ENCODE data around the gene MAP1B.
"Not testable (repeated sequence)": the region's sequence is repeated elsewhere in the genome, so short reads cannot be mapped to it uniquely, and the experiment has no call there.

Gene MAP1B

GRCh38 chr5:72076621-72077300, 30.5 kb upstream of the MAP1B start:
- H3K27ac ChIP-seq (ENCODE audit: low read depth, low read length): no peak overlapping the region
- no peaks in the 10 kb centered on the region for H3K27me3 ChIP-seq (ENCODE audit: control insufficient read depth, insufficient read depth, low read length)

DNA sequence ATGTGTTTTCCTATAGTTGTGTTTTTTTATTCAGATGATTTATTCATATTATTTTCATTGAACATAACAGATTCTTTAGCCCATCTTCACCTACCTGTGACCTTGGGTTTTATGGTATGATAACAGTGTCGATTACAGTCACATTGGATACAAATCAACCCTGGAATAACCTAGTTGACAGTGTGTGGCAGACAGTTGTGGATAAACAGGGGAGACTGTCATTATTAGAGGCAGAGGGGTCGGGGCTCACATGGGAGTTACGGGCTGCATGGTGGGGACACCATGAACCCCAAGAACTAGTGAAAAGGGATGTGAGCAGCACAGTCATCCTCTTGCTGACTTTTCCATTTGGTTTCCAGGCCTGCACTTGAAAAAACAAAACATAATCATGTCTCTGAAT, 29.9 kb upstream of the MAP1B start:
- H3K36me3 ChIP-seq (ENCODE audit: control insufficient read depth, insufficient read depth, low read length): no peaks in the 10 kb centered on the region
- H3K4me3 ChIP-seq (ENCODE audit: low read length): no peak overlapping the region
- no peak overlapping the region for H3K9ac ChIP-seq (ENCODE audit: low read length)
- no peaks in the 10 kb centered on the region for H3K27me3 ChIP-seq (ENCODE audit: control insufficient read depth, insufficient read depth, low read length)
- H3K4me1 ChIP-seq (ENCODE audit: control insufficient read depth, insufficient read depth, low read length): no peaks in the 10 kb centered on the region
- no peak overlapping the region for H3K27ac ChIP-seq (ENCODE audit: low read depth, low read length)

More at GRCh38 chr5:72076621-72077300, 30.5 kb upstream of the MAP1B start:
- no peak overlapping the region for H3K9ac ChIP-seq (ENCODE audit: low read length)
- H3K4me3 ChIP-seq (ENCODE audit: low read length): no peak overlapping the region
- H3K36me3 ChIP-seq (ENCODE audit: control insufficient read depth, insufficient read depth, low read length): no peaks in the 10 kb centered on the region
- no peaks in the 10 kb centered on the region for H3K4me1 ChIP-seq (ENCODE audit: control insufficient read depth, insufficient read depth, low read length)

- Histone ChIP-seq H3K36me3 (ENCODE audit: control insufficient read depth, insufficient read depth, low read length) (no peaks in the 10 kb centered on the region), H3K4me3 (ENCODE audit: low read length) (no peak overlapping the region), H3K4me1 (ENCODE audit: control insufficient read depth, insufficient read depth, low read length) (no peaks in the 10 kb centered on the region), H3K9ac (ENCODE audit: low read length) (no peak overlapping the region), H3K27ac (ENCODE audit: low read depth, low read length) (no peak overlapping the region), H3K27me3 (ENCODE audit: control insufficient read depth, insufficient read depth, low read length) (no peaks in the 10 kb centered on the region)
Observed at GRCh38 chr5:72079288-72079687, 28.0 kb upstream of the MAP1B start.

GRCh38 chr5:72082048-72082447, 25.2 kb upstream of the MAP1B start:
- H3K9ac ChIP-seq (ENCODE audit: low read length): no peak overlapping the region
- H3K27me3 ChIP-seq (ENCODE audit: control insufficient read depth, insufficient read depth, low read length): no peaks in the 10 kb centered on the region
- H3K27ac ChIP-seq (ENCODE audit: low read depth, low read length): no peak overlapping the region
- H3K4me3 ChIP-seq (ENCODE audit: low read length): no peak overlapping the region
- no peaks in the 10 kb centered on the region for H3K36me3 ChIP-seq (ENCODE audit: control insufficient read depth, insufficient read depth, low read length)
- no peaks in the 10 kb centered on the region for H3K4me1 ChIP-seq (ENCODE audit: control insufficient read depth, insufficient read depth, low read length)

GRCh38 chr5:72084876-72085275, 22.4 kb upstream of the MAP1B start:
- Histone ChIP-seq H3K36me3 (ENCODE audit: control insufficient read depth, insufficient read depth, low read length) (no peaks in the 10 kb centered on the region), H3K27ac (ENCODE audit: low read depth, low read length) (no peak overlapping the region), H3K4me3 (ENCODE audit: low read length) (no peak overlapping the region), H3K27me3 (ENCODE audit: control insufficient read depth, insufficient read depth, low read length) (no peaks in the 10 kb centered on the region), H3K9ac (ENCODE audit: low read length) (no peak overlapping the region), H3K4me1 (ENCODE audit: control insufficient read depth, insufficient read depth, low read length) (no peaks in the 10 kb centered on the region)

DNA sequence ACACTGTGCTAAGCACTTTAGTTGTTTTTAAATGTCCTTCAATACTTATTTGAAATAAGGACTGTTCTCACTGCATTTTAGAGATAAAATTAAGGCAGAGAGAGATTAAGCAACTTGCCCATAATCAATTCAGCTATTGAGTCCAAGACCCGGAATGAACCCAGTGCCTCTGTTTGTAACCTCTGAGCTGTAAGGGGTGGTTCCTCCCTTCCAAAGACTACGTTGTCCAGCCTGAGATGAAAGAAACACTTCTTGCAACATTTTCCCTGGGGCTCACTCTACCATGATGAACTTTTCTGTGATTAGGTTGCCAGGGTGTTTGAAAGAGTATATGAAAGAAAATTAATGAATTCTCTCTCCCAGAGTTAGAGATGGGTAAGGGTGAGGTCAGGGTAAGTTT, 22.0 kb upstream of the MAP1B start:
- Histone ChIP-seq H3K4me1 (ENCODE audit: control insufficient read depth, insufficient read depth, low read length) (no peaks in the 10 kb centered on the region), H3K36me3 (ENCODE audit: control insufficient read depth, insufficient read depth, low read length) (no peaks in the 10 kb centered on the region), H3K27me3 (ENCODE audit: control insufficient read depth, insufficient read depth, low read length) (no peaks in the 10 kb centered on the region), H3K9ac (ENCODE audit: low read length) (no peak overlapping the region), H3K4me3 (ENCODE audit: low read length) (no peak overlapping the region), H3K27ac (ENCODE audit: low read depth, low read length) (no peak overlapping the region)

GRCh38 chr5:72089713-72090112, 17.6 kb upstream of the MAP1B start:
- H3K9ac ChIP-seq (ENCODE audit: low read length); H3K4me1 ChIP-seq (ENCODE audit: control insufficient read depth, insufficient read depth, low read length); H3K36me3 ChIP-seq (ENCODE audit: control insufficient read depth, insufficient read depth, low read length); H3K4me3 ChIP-seq (ENCODE audit: low read length); H3K27me3 ChIP-seq (ENCODE audit: control insufficient read depth, insufficient read depth, low read length); H3K27ac ChIP-seq (ENCODE audit: low read depth, low read length): not testable (repeated sequence)

DNA sequence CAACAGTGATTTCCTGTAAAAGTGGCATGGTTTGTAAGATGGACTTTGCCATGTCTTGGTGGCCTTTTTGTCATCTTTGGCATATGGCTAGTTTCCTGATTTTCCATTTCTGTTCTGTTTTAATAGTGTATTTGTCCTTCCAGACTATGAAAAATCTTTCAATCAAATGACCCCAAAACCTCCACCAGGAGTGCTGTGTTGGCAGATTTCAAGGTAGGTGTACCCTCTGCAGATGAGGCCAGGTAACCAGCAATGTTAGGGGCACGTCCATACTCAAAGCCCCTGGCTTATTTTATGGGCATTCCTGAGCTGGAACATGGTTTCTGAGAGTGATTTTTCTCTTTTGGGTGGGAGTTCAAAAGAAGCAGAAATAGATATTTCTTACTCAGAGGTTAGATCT, 15.2 kb upstream of the MAP1B start:
- no peak overlapping the region for H3K9ac ChIP-seq (ENCODE audit: low read length)
- no peak overlapping the region for H3K4me3 ChIP-seq (ENCODE audit: low read length)
- no peaks in the 10 kb centered on the region for H3K4me1 ChIP-seq (ENCODE audit: control insufficient read depth, insufficient read depth, low read length)
- H3K27ac ChIP-seq (ENCODE audit: low read depth, low read length): no peak overlapping the region
- H3K27me3 ChIP-seq (ENCODE audit: control insufficient read depth, insufficient read depth, low read length): no peaks in the 10 kb centered on the region
- H3K36me3 ChIP-seq (ENCODE audit: control insufficient read depth, insufficient read depth, low read length): no peaks in the 10 kb centered on the region

DNA sequence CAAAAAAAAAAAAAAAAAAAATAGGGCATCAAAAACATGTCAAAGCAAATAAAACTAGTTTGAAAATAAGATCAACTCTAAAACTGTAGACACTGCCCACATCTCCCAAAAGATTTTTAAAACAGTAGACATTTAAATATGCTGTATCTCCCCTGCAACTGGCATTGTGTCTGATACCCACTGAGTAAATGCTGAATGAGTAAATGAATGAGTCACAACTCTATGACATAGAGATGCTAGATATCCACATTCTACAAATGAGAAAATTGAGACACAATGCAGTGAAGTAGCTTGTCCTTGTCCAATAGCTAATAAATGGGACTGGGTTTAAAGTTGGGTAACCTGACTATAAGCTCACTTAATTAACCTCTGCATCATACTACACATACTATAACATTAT, 14.1 kb upstream of the MAP1B start:
- Histone ChIP-seq H3K4me3 (ENCODE audit: low read length) (no peak overlapping the region), H3K27ac (ENCODE audit: low read depth, low read length) (no peak overlapping the region), H3K27me3 (ENCODE audit: control insufficient read depth, insufficient read depth, low read length) (no peaks in the 10 kb centered on the region)

GRCh38 chr5:72093824-72094223, 13.5 kb upstream of the MAP1B start:
- Histone ChIP-seq H3K4me1 (ENCODE audit: control insufficient read depth, insufficient read depth, low read length) (no peaks in the 10 kb centered on the region), H3K9ac (ENCODE audit: low read length) (no peak overlapping the region), H3K27me3 (ENCODE audit: control insufficient read depth, insufficient read depth, low read length) (no peaks in the 10 kb centered on the region), H3K4me3 (ENCODE audit: low read length) (no peak overlapping the region), H3K36me3 (ENCODE audit: control insufficient read depth, insufficient read depth, low read length) (no peaks in the 10 kb centered on the region), H3K27ac (ENCODE audit: low read depth, low read length) (no peak overlapping the region)

More for the DNA sequence above, 14.1 kb upstream of the MAP1B start:
- Histone ChIP-seq H3K4me1 (ENCODE audit: control insufficient read depth, insufficient read depth, low read length) (no peaks in the 10 kb centered on the region), H3K36me3 (ENCODE audit: control insufficient read depth, insufficient read depth, low read length) (no peaks in the 10 kb centered on the region), H3K9ac (ENCODE audit: low read length) (no peak overlapping the region)

DNA sequence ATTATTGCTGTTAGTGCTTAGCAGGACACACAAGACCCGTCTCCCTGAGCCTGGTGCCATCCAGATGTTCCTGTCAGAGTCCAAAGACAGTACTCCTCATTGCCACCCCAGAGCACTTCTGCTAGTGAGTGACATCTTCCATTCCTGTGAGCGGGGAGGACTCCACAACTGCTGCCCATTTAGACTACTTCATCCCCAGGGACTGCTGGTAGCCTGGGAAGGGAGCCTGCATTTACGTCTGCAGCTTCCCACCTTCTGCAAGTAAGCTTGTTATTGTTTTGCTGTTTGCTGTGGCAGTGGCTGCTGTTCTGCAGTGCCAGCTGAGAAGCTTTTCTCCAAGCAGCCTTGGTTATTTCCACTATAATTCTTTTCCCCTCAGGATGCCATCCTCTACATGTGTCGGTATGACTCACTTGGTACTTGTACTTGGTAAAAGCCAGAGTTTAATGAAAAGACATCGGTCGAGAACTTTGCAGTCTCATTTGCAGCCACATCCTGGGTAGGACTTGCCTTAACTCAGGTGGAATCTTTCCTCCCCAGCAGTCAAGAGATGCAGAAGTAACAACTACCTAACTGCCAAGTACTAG, 10.6 kb upstream of the MAP1B start:
- Histone ChIP-seq H3K27ac (ENCODE audit: low read depth, low read length) (no peak overlapping the region), H3K27me3 (ENCODE audit: control insufficient read depth, insufficient read depth, low read length) (no peaks in the 10 kb centered on the region), H3K4me3 (ENCODE audit: low read length) (no peak overlapping the region), H3K36me3 (ENCODE audit: control insufficient read depth, insufficient read depth, low read length) (no peaks in the 10 kb centered on the region), H3K9ac (ENCODE audit: low read length) (no peak overlapping the region), H3K4me1 (ENCODE audit: control insufficient read depth, insufficient read depth, low read length) (no peaks in the 10 kb centered on the region)

GRCh38 chr5:72101828-72102227, 5.4 kb upstream of the MAP1B start:
- no peak overlapping the region for H3K9ac ChIP-seq (ENCODE audit: low read length)
- no peak overlapping the region for H3K27ac ChIP-seq (ENCODE audit: low read depth, low read length)
- no peak overlapping the region for H3K4me3 ChIP-seq (ENCODE audit: low read length)
- H3K4me1 ChIP-seq (ENCODE audit: control insufficient read depth, insufficient read depth, low read length): no peaks in the 10 kb centered on the region
- H3K27me3 ChIP-seq (ENCODE audit: control insufficient read depth, insufficient read depth, low read length): no peaks in the 10 kb centered on the region
- no peaks in the 10 kb centered on the region for H3K36me3 ChIP-seq (ENCODE audit: control insufficient read depth, insufficient read depth, low read length)

- no peaks in the 10 kb centered on the region for H3K36me3 ChIP-seq (ENCODE audit: control insufficient read depth, insufficient read depth, low read length)
- peaks cover 5% of the 10 kb centered on the region for H3K27me3 ChIP-seq (ENCODE audit: control insufficient read depth, insufficient read depth, low read length)
- H3K9ac ChIP-seq (ENCODE audit: low read length): no peak overlapping the region
- H3K27ac ChIP-seq (ENCODE audit: low read depth, low read length): no peak overlapping the region
- peak overlapping the region; percentile 81 for H3K4me3 ChIP-seq (ENCODE audit: low read length)
- H3K4me1 ChIP-seq (ENCODE audit: control insufficient read depth, insufficient read depth, low read length): peaks cover 2% of the 10 kb centered on the region
Observed at GRCh38 chr5:72106817-72107130, 501 bp upstream of the MAP1B start.
